Astrocyte (in vitro differentiated cells and primary cell): ENCODE results near the gene PRM2. TPM values are rescaled to one million over a fixed set of nuclear protein-coding genes. Genes with fewer than 3 reads are reported as not detected.

Experiments
- DNase-seq: peaks from one replicate; pipeline ENCODE4 v3.0.0-alpha.2; 2010; ENCODE audit warnings: low read depth
- FAIRE-seq: peaks from 2 replicates; lab custom pipeline; 2011; peaks lifted over from hg19 to GRCh38; lab: Jason Lieb, UNC
- H2AFZ ChIP-seq: 2 replicates; pipeline ENCODE4 v1.6.0; 2012; ENCODE audit warnings: low read depth, low read length, inconsistent platforms
- H3K27ac ChIP-seq: 2 replicates; pipeline ENCODE4 v1.5.1; 2011; ENCODE audit warnings: low read depth, low read length, inconsistent platforms
- H3K27me3 ChIP-seq: 2 replicates; pipeline ENCODE4 v1.6.0; 2011; ENCODE audit warnings: low read length, inconsistent platforms; ENCODE audit not compliant: insufficient read depth
- H3K36me3 ChIP-seq: 2 replicates; pipeline ENCODE4 v1.5.1; 2011; ENCODE audit warnings: low read length, inconsistent platforms; ENCODE audit not compliant: insufficient read depth
- H3K4me1 ChIP-seq: 2 replicates; pipeline ENCODE4 v1.5.1; 2011; ENCODE audit warnings: low read length, inconsistent platforms; ENCODE audit not compliant: insufficient read depth
- H3K4me2 ChIP-seq: 2 replicates; pipeline ENCODE4 v1.6.0; 2012; ENCODE audit warnings: low read length, inconsistent platforms
- H3K4me3 ChIP-seq: 2 replicates; pipeline ENCODE4 v1.5.1; 2011; ENCODE audit warnings: low read depth, mild to moderate bottlenecking, low read length, inconsistent platforms; ENCODE audit not compliant: insufficient read depth
- H3K79me2 ChIP-seq: 2 replicates; pipeline ENCODE4 v1.6.0; 2012; ENCODE audit warnings: mild to moderate bottlenecking, low read length, inconsistent platforms; ENCODE audit not compliant: insufficient read depth
- H3K9ac ChIP-seq: 2 replicates; pipeline ENCODE4 v1.6.0; 2012; ENCODE audit warnings: mild to moderate bottlenecking, low read length, inconsistent platforms
- H3K9me3 ChIP-seq: 2 replicates; pipeline ENCODE4 v1.5.1; 2012; ENCODE audit warnings: low read depth, mild to moderate bottlenecking, low read length, inconsistent platforms; ENCODE audit not compliant: insufficient read depth
- H4K20me1 ChIP-seq: 2 replicates; pipeline ENCODE4 v1.6.0; 2012; ENCODE audit warnings: low read length, inconsistent platforms; ENCODE audit not compliant: insufficient read depth
- H3K27ac Mint-ChIP-seq: one replicate; pipeline ENCODE4 v1.8.0; 2021; ENCODE audit warnings: mild to moderate bottlenecking, mixed read lengths; ENCODE audit not compliant: unreplicated experiment
- H3K27me3 Mint-ChIP-seq: one replicate; pipeline ENCODE4 v1.8.0; 2021; ENCODE audit warnings: low read depth, mixed read lengths; ENCODE audit not compliant: unreplicated experiment
- H3K36me3 Mint-ChIP-seq: one replicate; pipeline ENCODE4 v1.8.0; 2021; ENCODE audit warnings: low read depth, mixed read lengths; ENCODE audit not compliant: unreplicated experiment
- H3K4me1 Mint-ChIP-seq: one replicate; pipeline ENCODE4 v1.8.0; 2021; ENCODE audit warnings: low read depth, mixed read lengths; ENCODE audit not compliant: unreplicated experiment
- H3K4me3 Mint-ChIP-seq: one replicate; pipeline ENCODE4 v1.8.0; 2021; ENCODE audit warnings: mild to moderate bottlenecking, moderate library complexity, mixed read lengths; ENCODE audit not compliant: unreplicated experiment
- H3K9me3 Mint-ChIP-seq: one replicate; pipeline ENCODE4 v1.8.0; 2021; ENCODE audit warnings: mild to moderate bottlenecking, mixed read lengths; ENCODE audit not compliant: unreplicated experiment
- EZH2 ChIP-seq: IDR thresholded peaks from 2 replicates; pipeline ENCODE4 v1.6.1; 2012; ENCODE audit warnings: mild to moderate bottlenecking, low read length, inconsistent platforms; ENCODE audit not compliant: insufficient read depth
- total RNA-seq: library from RNA; stranded (reverse); gene quantifications from 2 replicates; pipeline ENCODE4 v1.2.1, GENCODE V29; 2021
- TF ChIP-seq, protein P1 (sequence below): IDR thresholded peaks from 2 replicates; pipeline ENCODE4 v1.5.1; 2011; ENCODE audit warnings: low read depth, mild to moderate bottlenecking, inconsistent platforms, low read length, moderate library complexity; ENCODE audit not compliant: insufficient read depth

PRM2 gene
- total RNA-seq, 1 donor from 2014 or later, result not detected

DNA sequence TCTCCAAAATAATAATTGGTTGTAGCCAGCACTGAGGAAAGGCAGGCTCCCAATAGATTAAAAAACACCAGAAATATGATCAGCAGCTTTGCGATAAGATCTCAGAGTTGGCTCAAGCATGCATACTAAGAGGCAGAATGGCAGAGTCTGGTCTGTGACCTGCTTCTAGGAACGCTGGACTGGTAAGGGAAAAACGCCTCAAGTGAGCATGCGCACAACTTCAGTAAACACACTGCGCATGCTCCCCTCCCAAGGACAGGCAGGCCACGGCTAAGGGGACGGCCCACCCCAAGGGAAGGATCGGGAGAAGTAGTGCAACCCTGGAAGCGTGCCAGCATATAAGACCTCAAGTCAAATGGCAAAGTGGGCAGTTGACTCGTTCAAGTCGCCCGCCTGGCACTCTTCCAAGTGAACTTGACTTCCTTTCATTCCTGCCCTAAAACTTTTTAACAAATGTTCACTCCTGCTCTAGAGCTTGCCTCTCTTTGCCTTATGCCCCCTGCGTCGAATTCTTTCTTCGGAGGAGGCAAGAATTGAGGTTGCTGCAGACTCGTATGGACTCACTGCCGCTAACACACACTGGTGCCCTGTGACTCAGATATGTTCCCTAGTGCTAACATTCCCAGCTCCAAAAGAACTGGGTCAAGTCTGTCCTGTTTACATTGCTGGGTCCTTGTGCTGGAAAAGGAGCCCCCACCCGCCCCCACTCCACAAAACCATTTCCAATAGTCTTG, 27.3 kb upstream of the PRM2 start:
- Histone ChIP-seq H3K4me3 (no peak overlapping the region), H3K27ac (no peak overlapping the region), H3K9me3 (no peaks in the 10 kb centered on the region), H4K20me1 (no peaks in the 10 kb centered on the region), H3K4me2 (peak overlapping the region; percentile 15), H3K4me1 (no peaks in the 10 kb centered on the region), H3K27me3 (no peaks in the 10 kb centered on the region), H3K36me3 (no peaks in the 10 kb centered on the region), H3K9ac (no peak overlapping the region), H3K79me2 (no peaks in the 10 kb centered on the region), H2AFZ (no peak overlapping the region)
- Mint-ChIP-seq H3K9me3 (peaks cover 2% of the 10 kb centered on the region), H3K4me3 (no peak overlapping the region), H3K4me1 (peaks cover 18% of the 10 kb centered on the region), H3K27me3 (no peaks in the 10 kb centered on the region), H3K36me3 (no peaks in the 10 kb centered on the region), H3K27ac (no peak overlapping the region)
- FAIRE-seq, result no peak
- no peak for TF ChIP-seq EZH2
- TF ChIP-seq, protein P1, sequence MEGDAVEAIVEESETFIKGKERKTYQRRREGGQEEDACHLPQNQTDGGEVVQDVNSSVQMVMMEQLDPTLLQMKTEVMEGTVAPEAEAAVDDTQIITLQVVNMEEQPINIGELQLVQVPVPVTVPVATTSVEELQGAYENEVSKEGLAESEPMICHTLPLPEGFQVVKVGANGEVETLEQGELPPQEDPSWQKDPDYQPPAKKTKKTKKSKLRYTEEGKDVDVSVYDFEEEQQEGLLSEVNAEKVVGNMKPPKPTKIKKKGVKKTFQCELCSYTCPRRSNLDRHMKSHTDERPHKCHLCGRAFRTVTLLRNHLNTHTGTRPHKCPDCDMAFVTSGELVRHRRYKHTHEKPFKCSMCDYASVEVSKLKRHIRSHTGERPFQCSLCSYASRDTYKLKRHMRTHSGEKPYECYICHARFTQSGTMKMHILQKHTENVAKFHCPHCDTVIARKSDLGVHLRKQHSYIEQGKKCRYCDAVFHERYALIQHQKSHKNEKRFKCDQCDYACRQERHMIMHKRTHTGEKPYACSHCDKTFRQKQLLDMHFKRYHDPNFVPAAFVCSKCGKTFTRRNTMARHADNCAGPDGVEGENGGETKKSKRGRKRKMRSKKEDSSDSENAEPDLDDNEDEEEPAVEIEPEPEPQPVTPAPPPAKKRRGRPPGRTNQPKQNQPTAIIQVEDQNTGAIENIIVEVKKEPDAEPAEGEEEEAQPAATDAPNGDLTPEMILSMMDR, result no peak
- no peak for DNase-seq

DNA sequence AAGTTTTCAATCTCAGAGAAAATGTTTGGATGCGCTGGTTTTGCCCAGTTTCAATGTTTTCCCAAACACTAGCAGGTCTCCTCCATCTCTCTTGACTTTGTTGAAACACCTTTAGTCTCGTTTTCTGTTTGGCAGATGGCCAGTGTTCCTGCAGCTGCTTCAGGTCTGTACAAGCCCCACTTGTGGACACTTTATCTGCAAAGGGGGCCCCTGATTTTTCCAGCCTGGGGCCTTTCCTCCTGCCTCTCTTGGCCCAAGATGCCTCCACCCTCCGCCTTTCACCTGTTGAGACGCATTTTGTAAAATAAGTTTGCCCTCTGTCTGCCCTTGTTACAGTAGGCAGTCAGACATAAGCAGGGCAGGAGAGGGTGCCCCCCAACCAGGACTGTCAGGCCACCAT, 26.7 kb upstream of the PRM2 start:
- H2AFZ ChIP-seq, result no peak overlapping the region

More for the DNA sequence above, 26.7 kb upstream of the PRM2 start:
- Histone ChIP-seq H3K36me3 (no peaks in the 10 kb centered on the region), H3K4me2 (no peak overlapping the region), H3K9ac (no peak overlapping the region), H3K4me3 (no peak overlapping the region), H3K79me2 (no peaks in the 10 kb centered on the region), H3K27ac (no peak overlapping the region), H3K9me3 (no peaks in the 10 kb centered on the region), H4K20me1 (no peaks in the 10 kb centered on the region), H3K4me1 (no peaks in the 10 kb centered on the region), H3K27me3 (no peaks in the 10 kb centered on the region)
- Mint-ChIP-seq H3K9me3 (peaks cover 2% of the 10 kb centered on the region), H3K27ac (no peak overlapping the region), H3K4me3 (no peak overlapping the region), H3K4me1 (peaks cover 18% of the 10 kb centered on the region), H3K36me3 (no peaks in the 10 kb centered on the region), H3K27me3 (no peaks in the 10 kb centered on the region)
- DNase-seq, result no peak
- TF ChIP-seq, protein P1, result no peak
- TF ChIP-seq EZH2, result no peak
- no peak for FAIRE-seq
